ENCODE data around the gene WNT7A.

Gene WNT7A

DNA sequence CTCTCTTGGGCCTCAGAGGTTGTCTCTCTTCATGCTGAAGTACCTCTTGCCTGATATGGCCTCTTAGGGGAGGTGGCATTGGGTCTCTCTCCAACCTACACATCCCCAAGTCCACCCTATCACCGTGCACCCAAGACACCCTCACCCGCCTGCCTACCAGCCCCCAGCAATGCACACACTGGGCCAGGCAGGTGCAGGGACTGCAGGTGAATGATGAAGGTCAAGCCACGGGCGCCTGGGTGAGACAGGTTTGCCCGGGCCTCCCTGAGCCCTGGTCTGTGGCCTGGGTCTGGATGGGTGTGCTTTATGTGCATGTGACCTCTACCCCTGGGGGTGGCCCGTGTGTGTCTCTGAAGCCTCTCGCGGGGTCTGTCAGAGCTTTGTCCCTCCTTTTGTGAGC lies 68.3 kb downstream of the WNT7A start:
- in situ Hi-C loops (cut with HindIII; ENCODE audit: low sequenced_read_pairs), result no loop called here

GRCh38 chr3:13808550-13808949 lies 71.3 kb downstream of the WNT7A start:
- in situ Hi-C loops (cut with HindIII; ENCODE audit: low sequenced_read_pairs), result no loop called here

GRCh38 chr3:13801361-13802204 lies 78.3 kb downstream of the WNT7A start:
- in situ Hi-C loops (cut with HindIII; ENCODE audit: low sequenced_read_pairs), result no loop called here

GRCh38 chr3:13800064-13800463 lies 79.8 kb downstream of the WNT7A start:
- in situ Hi-C loops (cut with HindIII; ENCODE audit: low sequenced_read_pairs), result no loop called here

GRCh38 chr3:13798401-13798800 lies 81.5 kb downstream of the WNT7A start:
- in situ Hi-C loops (cut with HindIII; ENCODE audit: low sequenced_read_pairs), result no loop called here

DNA sequence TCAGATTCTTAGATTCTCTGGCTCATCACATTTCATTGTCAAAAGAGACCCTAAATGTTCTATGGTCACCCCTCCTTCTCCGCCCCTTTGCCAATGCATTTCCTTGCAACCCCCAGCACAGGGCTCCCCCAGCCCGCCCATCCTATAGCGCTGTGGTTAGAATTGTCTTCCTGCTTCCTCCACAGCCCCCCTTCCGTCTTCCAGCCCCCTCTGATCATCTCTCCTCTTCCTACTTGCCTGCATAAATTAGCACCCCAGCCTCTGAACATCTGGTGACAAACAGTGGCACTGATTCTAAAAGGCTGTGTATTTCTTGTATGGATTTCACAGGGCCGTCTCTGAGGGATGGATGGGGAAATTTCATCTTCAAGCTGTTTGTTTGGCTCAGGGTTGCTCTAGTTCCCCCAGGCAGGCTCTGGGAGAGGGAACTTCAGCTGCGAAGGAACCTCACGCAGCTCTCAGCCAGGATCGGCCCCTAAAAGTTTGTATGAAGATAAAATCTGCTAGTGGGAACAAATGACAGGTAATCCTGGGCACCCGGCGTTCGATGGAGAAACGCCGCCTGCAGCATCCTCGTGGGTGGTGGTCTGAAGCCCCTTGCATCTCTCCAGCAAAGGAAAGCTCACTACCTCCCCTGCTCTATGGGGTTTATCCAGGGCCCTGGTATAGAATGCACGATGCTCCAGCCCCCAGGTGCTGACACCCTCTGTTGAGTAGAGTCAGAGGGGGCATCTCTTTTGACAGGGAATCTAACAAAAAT lies 83.0 kb downstream of the WNT7A start:
- in situ Hi-C loops (cut with HindIII; ENCODE audit: low sequenced_read_pairs), result no loop called here

DNA sequence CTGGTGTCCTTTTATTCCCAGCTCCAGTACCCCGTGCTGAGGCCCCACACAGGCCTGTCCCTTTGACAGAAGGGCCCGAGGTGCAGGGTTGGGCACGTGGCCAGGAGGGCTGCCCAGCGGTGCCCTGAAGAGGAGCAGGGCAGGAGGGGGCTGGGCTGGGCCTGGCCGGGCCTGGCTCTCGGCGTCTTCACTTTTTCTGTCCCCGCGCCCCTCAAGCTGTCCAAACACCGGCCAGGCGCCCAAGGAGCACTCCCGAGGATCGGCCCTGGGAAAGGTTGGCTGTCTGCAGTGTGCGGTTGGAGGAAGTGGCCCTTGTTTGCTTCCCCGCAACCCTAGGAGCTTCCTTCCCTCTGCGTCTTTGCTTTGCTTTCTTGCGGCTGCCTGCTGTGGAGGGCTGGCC lies 84.1 kb downstream of the WNT7A start:
- in situ Hi-C loops (cut with HindIII; ENCODE audit: low sequenced_read_pairs), result no loop called here

GRCh38 chr3:13794322-13794721 lies 85.5 kb downstream of the WNT7A start:
- in situ Hi-C loops (cut with HindIII; ENCODE audit: low sequenced_read_pairs), result no loop called here

GRCh38 chr3:13793451-13793850 lies 86.4 kb downstream of the WNT7A start:
- in situ Hi-C loops (cut with HindIII; ENCODE audit: low sequenced_read_pairs), result no loop called here

DNA sequence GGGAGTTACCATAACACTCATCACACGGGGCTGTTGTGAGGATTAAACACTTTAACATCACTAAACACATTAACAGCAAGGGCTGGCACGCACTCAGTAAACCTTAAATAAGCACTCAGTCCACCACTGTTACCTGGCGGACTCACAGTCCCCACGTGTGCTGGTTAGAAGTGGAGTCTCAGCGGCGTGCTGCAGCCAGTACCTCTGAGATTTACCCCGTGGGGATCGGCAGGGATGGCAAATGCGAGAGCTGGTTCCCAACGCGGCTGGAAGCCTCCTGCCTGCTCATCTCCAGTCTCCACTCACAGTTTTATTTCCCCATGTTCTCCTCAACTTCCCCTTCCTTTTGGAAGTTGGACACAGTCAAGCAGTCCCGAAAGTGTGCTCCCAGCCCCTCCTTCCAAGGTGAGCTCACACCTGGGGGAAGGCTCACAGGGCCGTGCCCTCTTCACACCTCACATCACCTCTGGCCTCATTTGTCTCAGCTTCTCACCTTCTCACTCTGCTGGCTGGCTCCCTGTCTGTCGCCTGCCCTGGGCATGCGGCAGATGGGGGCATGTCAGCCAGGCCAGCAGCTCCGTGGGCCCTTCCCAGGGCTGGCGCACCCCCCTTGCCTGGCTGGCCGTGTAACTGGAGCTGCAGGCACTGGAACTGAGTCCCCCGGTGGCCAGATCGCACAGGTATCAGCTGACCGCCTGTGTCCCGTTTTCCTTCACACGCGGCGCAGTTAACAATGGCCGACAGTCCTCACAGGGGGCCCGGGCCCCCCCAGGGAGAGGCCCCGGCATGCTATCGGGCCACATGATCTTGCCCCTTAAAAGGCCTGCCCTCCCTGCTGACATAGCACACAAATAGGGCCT lies 87.1 kb downstream of the WNT7A start:
- in situ Hi-C loops (cut with HindIII; ENCODE audit: low sequenced_read_pairs), result no loop called here

DNA sequence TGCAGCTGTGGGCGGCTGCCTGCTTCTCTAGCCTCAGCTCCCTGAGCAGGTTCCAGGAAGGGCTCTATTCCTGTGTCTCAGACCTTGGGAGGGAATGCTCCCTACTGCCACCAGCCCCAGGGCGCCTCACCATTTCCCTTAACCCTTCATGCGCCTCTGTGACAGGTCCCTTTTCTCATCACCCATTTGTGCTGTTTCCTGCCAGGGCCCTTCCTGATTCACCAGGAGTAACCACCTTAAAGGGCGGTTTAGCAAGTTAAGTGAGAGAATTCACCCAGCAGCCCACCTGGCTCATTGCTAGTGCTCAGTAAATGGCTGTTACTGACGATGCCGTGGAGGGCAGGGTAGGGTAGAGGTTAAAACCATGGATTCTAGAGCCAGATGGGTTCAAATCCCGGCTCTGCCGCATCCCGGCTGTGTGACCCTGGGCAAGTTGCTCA lies 87.8 kb downstream of the WNT7A start:
- in situ Hi-C loops (cut with HindIII; ENCODE audit: low sequenced_read_pairs), result no loop called here

- in situ Hi-C loops (cut with HindIII; ENCODE audit: low sequenced_read_pairs), result no loop called here
Observed at GRCh38 chr3:13791198-13792050, 88.4 kb downstream of the WNT7A start.

GRCh38 chr3:13790376-13791197 lies 89.3 kb downstream of the WNT7A start:
- in situ Hi-C loops (cut with HindIII; ENCODE audit: low sequenced_read_pairs), result no loop called here

- in situ Hi-C loops (cut with HindIII; ENCODE audit: low sequenced_read_pairs), result no loop called here
Observed at GRCh38 chr3:13788522-13789424, 91.1 kb downstream of the WNT7A start.

DNA sequence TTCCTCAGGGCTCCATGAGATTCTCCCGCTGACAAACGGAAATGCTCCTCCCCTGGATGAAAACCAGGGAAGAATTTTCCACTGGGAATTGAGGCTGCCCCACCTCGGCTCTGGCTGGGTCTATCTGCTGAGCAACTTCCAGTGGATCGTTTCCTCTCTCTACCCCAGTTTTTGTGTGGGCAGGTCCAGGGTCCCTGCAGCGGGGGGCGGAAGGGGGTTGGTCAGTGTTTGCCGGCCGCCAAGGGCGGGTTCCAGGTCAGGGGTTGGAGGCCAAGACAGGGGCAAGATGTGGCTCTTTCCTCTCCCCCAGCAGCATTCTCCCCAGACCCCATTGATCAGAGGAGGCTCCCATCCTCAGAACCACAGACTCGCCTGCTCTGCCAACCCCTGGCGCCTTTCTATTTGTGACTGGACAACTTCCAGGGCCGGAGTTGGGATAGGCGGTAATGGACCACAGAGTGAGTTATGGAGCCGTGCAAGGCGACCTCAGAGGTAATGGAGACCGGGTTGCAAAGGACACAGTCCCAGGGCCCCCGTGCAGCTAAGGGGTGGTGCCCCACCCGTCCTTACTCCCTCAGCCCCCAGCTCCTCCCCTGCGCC lies 92.2 kb downstream of the WNT7A start:
- in situ Hi-C loops (cut with HindIII; ENCODE audit: low sequenced_read_pairs), result no loop called here

DNA sequence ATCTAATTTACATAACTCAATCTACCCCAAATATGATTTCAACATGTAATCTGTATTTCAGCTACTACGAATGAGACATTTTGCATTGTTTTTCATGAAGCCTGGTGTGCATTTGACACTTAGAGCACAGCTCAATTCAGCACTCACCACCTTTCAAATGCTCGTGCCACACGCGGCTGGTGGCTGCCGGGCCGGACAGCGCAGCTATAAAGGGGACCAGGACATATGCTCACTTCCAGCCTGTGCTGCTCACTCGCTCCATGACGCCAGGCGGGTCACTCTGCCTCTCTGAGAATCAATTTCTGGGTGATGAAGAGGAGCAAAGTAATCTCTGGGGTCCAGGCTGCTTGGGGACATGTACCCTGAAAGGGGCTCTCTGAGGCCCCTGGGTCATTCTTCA lies 93.1 kb downstream of the WNT7A start:
- in situ Hi-C loops (cut with HindIII; ENCODE audit: low sequenced_read_pairs), result no loop called here

DNA sequence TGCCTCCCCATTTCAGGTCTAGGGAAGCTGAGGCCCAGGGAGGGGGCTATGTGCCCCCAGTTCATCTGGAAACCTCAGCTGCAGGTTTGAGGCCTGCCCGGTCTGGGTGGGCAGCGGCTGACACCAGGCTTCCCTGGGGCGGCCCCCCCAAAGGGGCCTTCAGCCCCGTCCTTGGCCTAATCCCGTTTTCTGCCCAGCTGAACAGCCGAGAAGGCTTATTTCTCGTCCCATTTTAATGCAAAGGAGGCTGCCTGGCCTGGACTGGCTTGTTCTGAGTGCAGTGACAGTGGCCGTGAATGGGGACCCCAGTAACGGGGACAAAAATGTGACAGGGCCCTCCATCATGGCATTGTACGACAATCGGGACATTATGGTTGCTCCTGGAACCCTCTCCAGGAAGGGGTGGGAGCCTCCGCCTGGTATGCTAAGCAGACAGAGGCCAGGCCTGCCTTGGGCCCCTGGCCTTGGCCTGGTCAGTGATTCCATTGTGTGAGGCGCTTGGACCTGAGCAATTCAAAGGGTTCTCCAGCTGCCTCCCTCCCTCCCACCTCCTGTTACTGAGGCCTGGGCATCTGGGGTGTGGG lies 93.9 kb downstream of the WNT7A start:
- in situ Hi-C loops (cut with HindIII; ENCODE audit: low sequenced_read_pairs), result no loop called here

DNA sequence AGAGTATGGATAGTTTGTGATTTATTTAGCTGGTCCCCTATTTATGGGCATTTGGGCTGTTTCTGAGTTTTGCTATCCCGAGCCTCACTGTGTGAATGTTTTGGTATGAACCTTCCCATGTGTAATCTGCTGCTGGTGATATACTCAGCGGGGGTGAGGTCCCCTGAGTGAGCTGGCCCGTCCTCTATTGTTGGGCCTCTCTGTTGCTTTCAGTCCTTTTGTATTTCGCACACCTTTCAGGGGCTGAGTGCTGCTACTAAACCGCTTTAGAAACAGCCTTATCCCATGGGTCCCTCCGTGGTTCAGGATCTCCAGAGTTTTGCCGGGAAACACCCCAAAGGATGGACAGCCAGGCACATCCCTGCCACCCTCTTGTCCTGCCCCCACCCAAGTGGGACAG lies 94.5 kb downstream of the WNT7A start:
- in situ Hi-C loops (cut with HindIII; ENCODE audit: low sequenced_read_pairs), result no loop called here
